Measurements from ENCODE around the gene SLC17A6. TPM values are rescaled to one million over a fixed set of nuclear protein-coding genes. Genes with fewer than 3 reads are reported as not detected.

SLC17A6 gene
- total RNA-seq, 1 donor from 2014 or later, result not detected

DNA sequence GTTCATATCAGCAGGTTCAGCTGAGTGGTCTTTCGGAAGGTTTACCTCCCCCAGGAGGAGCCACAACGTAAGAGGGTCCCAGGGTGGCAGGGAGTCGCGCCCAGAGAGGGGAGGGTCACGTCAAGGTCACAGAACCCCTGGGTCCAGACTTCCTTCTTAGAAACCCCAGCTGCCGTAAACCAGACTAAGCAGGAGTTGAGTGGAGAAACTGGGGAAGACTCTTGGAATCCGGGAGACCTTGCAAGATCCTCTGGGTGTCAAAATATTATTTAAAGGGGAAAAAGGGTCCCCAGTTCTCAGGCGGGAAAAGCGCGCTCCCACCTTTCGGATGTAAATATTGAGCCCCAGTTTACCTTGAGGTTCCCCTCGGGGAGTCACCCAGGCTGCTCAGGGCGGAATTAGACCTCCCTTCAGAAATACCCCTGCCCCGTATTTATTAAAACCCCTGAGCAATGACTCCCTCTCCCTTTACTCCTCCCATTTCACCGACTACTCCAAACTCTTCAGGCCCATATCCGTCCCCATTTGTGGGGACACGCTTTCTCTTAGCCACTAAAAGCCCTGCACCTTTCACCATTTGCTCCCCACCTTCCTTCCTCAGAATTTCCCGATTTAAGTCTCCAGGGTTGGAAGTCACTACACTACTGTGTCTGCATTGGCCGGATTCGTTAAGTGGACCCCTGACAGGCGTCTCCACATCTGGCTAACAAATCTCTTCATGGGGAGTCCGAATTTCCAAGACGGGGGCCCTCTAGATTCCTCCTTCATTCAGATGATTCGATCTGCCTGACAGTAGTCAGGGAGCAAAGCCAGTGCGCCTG lies 4.2 kb downstream of the SLC17A6 start:
- TF ChIP-seq, protein P1, sequence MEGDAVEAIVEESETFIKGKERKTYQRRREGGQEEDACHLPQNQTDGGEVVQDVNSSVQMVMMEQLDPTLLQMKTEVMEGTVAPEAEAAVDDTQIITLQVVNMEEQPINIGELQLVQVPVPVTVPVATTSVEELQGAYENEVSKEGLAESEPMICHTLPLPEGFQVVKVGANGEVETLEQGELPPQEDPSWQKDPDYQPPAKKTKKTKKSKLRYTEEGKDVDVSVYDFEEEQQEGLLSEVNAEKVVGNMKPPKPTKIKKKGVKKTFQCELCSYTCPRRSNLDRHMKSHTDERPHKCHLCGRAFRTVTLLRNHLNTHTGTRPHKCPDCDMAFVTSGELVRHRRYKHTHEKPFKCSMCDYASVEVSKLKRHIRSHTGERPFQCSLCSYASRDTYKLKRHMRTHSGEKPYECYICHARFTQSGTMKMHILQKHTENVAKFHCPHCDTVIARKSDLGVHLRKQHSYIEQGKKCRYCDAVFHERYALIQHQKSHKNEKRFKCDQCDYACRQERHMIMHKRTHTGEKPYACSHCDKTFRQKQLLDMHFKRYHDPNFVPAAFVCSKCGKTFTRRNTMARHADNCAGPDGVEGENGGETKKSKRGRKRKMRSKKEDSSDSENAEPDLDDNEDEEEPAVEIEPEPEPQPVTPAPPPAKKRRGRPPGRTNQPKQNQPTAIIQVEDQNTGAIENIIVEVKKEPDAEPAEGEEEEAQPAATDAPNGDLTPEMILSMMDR (IDR thresholded peaks at IDR 0.05), result no peak
- Mint-ChIP-seq H3K36me3 (ENCODE audit: low read depth) (no peaks in the 10 kb centered on the region), H3K27ac (ENCODE audit: unreplicated experiment) (no peak overlapping the region), H3K4me1 (ENCODE audit: low read depth) (peaks cover 3% of the 10 kb centered on the region), H3K4me3 (ENCODE audit: unreplicated experiment) (no peak overlapping the region), H3K9me3 (ENCODE audit: low read depth) (no peaks in the 10 kb centered on the region), H3K27me3 (ENCODE audit: low read depth) (peaks cover 79% of the 10 kb centered on the region)
- no peak for DNase-seq (ENCODE audit: low spot score)

GRCh38 chr11:22343032-22343324 lies 4.8 kb downstream of the SLC17A6 start:
- H3K27ac Mint-ChIP-seq (ENCODE audit: unreplicated experiment), result no peak overlapping the region
- TF ChIP-seq, protein P1 (IDR thresholded peaks at IDR 0.05), result no peak
- no peaks in the 10 kb centered on the region for H3K4me1 Mint-ChIP-seq (ENCODE audit: low read depth)
- no peak for DNase-seq (ENCODE audit: low spot score)
- no peaks in the 10 kb centered on the region for H3K36me3 Mint-ChIP-seq (ENCODE audit: low read depth)
- peaks cover 75% of the 10 kb centered on the region for H3K27me3 Mint-ChIP-seq (ENCODE audit: low read depth)
- H3K9me3 Mint-ChIP-seq (ENCODE audit: low read depth), result no peaks in the 10 kb centered on the region
- no peak overlapping the region for H3K4me3 Mint-ChIP-seq (ENCODE audit: unreplicated experiment)

DNA sequence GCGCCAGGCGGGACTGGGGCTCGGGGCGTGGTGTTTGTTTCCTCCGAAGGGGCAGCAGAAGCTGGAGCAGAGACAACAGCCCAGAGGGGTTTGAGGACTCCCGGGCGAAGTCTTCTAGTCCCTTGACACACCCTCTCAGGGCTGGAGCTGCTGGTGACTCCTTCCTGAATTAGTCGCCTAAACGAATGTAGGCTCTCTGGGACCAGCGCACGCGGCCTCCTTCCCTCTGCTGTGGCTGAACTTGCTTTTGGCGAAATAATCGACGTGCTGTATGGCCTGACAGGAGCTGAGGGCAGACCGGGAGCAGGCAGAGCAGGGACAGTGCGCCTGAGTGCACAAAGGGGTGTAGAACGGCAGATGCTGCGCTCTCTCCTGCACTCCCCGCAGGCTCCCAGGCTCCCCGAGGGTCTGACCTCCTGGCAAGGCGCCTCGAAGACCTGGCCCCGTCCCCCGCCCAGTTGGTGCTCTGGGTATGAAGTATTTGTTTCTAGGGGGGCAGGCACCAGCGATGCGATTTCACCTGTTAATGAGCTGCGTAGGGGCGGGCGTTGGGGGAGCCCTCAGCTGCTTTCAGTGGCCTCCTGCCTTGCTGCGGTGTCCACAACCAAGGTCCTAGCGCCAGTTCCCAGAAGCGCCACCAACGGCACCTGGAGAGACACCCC lies 5.3 kb downstream of the SLC17A6 start:
- Mint-ChIP-seq H3K27ac (ENCODE audit: unreplicated experiment) (no peak overlapping the region), H3K36me3 (ENCODE audit: low read depth) (no peaks in the 10 kb centered on the region), H3K4me1 (ENCODE audit: low read depth) (no peaks in the 10 kb centered on the region), H3K27me3 (ENCODE audit: low read depth) (peaks cover 70% of the 10 kb centered on the region), H3K4me3 (ENCODE audit: unreplicated experiment) (no peak overlapping the region), H3K9me3 (ENCODE audit: low read depth) (no peaks in the 10 kb centered on the region)
- peak; percentile 87 for DNase-seq (ENCODE audit: low spot score)
- TF ChIP-seq, protein P1 (IDR thresholded peaks at IDR 0.05), result no peak

DNA sequence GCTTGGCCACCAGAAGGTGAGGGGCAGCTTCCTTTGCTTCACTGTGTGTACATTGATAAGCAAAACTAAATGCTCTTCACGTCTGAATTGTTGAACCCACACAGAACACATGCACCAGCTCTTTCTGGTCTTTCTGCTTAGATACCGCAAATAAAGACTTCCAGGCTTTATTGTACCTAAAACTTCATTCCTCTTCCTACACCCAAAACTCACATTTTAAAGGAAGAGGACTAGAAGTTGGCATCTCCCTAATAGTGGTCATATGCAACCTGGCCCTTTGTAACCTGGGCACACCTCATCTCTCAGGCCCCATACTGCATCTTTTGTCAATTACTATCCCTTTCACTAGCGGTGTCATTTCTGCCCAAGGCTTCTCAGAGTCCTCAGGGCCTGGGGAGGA lies 5.9 kb downstream of the SLC17A6 start:
- Mint-ChIP-seq H3K27me3 (ENCODE audit: low read depth) (peaks cover 69% of the 10 kb centered on the region), H3K4me3 (ENCODE audit: unreplicated experiment) (no peak overlapping the region), H3K27ac (ENCODE audit: unreplicated experiment) (no peak overlapping the region), H3K36me3 (ENCODE audit: low read depth) (no peaks in the 10 kb centered on the region), H3K4me1 (ENCODE audit: low read depth) (no peaks in the 10 kb centered on the region), H3K9me3 (ENCODE audit: low read depth) (no peaks in the 10 kb centered on the region)
- no peak for DNase-seq (ENCODE audit: low spot score)
- TF ChIP-seq, protein P1 (IDR thresholded peaks at IDR 0.05), result no peak

DNA sequence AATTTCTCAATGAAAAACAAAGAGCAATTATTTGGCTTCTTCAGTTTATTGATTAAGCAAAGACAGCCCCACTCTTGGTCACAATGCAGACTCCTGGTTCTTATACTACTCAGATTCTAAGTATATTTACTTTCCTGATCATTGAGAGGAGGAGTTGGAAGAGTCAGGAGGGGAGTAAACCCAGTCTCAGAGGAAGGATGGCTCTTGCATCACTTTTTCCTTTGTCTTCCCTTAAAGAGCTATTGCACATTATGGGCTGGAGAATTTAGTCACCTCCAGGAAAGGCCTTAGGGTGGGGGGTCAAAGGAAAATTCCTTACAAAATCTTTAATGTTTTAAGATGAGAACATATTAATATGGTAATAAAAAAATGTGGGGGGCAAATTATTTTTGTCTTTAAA lies 8.1 kb downstream of the SLC17A6 start:
- Mint-ChIP-seq H3K4me3 (ENCODE audit: unreplicated experiment) (no peak overlapping the region), H3K27me3 (ENCODE audit: low read depth) (peaks cover 61% of the 10 kb centered on the region), H3K36me3 (ENCODE audit: low read depth) (no peaks in the 10 kb centered on the region), H3K9me3 (ENCODE audit: low read depth) (no peaks in the 10 kb centered on the region), H3K27ac (ENCODE audit: unreplicated experiment) (no peak overlapping the region), H3K4me1 (ENCODE audit: low read depth) (no peaks in the 10 kb centered on the region)
- no peak for DNase-seq (ENCODE audit: low spot score)
- TF ChIP-seq, protein P1 (IDR thresholded peaks at IDR 0.05), result no peak

Measured in chondrocyte (in vitro differentiated cells).